HEK293 (cell line): Measurements from ENCODE around the gene CPT1C.

Source experiments
- CTCF ChIA-PET: fragments of 350-600 bp; formaldehyde crosslinking; extraction: SDS; loops from one replicate; lab custom pipeline; 2021; ENCODE audit warnings: antibody characterized with exemption; lab: Yijun Ruan, JAX
- POLR2A ChIA-PET: fragments of 300-600 bp; formaldehyde crosslinking; extraction: SDS; loops from one replicate; lab custom pipeline; 2020; ENCODE audit warnings: antibody characterized with exemption, inconsistent platforms; lab: Yijun Ruan, JAX
- H3K27ac ChIP-seq: fragments of 200-500 bp; sonication (Bioruptor generic); 2 replicates; pipeline ENCODE4 v1.5.1; 2014; ENCODE audit warnings: low read depth, low read length, control low read depth, inconsistent platforms; ENCODE audit errors: extremely low read depth
- H3K36me3 ChIP-seq, 2 experiments: fragments of 200-500 bp in 1 of 2; sonication (Bioruptor generic) in 1 of 2; 1 replicate in 1 of 2; 2 replicates in 1 of 2; pipeline ENCODE4 v1.5.1; 2014 to 2017; ENCODE audit warnings: inconsistent platforms in 2 of 2, low read length in 2 of 2; ENCODE audit not compliant: control insufficient read depth in 2 of 2, insufficient read depth in 1 of 2
- H3K4me1 ChIP-seq: fragments of 200-500 bp; sonication (Bioruptor generic); 2 replicates; pipeline ENCODE4 v1.5.1; 2014; ENCODE audit warnings: mild to moderate bottlenecking, low read length, inconsistent platforms; ENCODE audit not compliant: control insufficient read depth, insufficient read depth
- H3K4me3 ChIP-seq: 2 replicates; pipeline ENCODE4 v1.5.1; 2011; ENCODE audit warnings: low read depth, mild to moderate bottlenecking, control low read depth, low read length, moderate library complexity
- H3K9me3 ChIP-seq: fragments of 200-500 bp; sonication (Bioruptor generic); 2 replicates; pipeline ENCODE4 v1.5.1; 2014; ENCODE audit warnings: low read depth, low read length, inconsistent platforms; ENCODE audit not compliant: control insufficient read depth, insufficient read depth
- HOXA7 ChIP-seq: sonication (generic); formaldehyde crosslinking; IDR thresholded peaks from 2 replicates; pipeline ENCODE4 v1.8.1; 2022; ENCODE audit warnings: missing genetic modification reagents, borderline replicate concordance
- KLF1 ChIP-seq: fragments of 450-650 bp; formaldehyde crosslinking; IDR thresholded peaks from 2 replicates; pipeline ENCODE4 v1.5.1; 2016; ENCODE audit warnings: missing biosample characterization, missing genetic modification characterization
- YY1 ChIP-seq: fragments of 450-650 bp; formaldehyde crosslinking; IDR thresholded peaks from 2 replicates; pipeline ENCODE4 v1.5.1; 2018; ENCODE audit warnings: missing biosample characterization, missing genetic modification characterization
- ZIC2 ChIP-seq: fragments of 450-650 bp; formaldehyde crosslinking; IDR thresholded peaks from 2 replicates; pipeline ENCODE4 v1.5.1; 2016; ENCODE audit warnings: missing biosample characterization, missing genetic modification characterization
- ZNF114 ChIP-seq: fragments of 450-650 bp; formaldehyde crosslinking; IDR thresholded peaks from 2 replicates; pipeline ENCODE4 v1.5.0; 2017; ENCODE audit warnings: missing biosample characterization, missing genetic modification characterization
- ZNF211 ChIP-seq: fragments of 450-650 bp; formaldehyde crosslinking; IDR thresholded peaks from 2 replicates; pipeline ENCODE4 v1.5.1; 2016; ENCODE audit warnings: low read depth, missing biosample characterization, missing genetic modification characterization
- ZNF223 ChIP-seq: fragments of 450-650 bp; formaldehyde crosslinking; IDR thresholded peaks from 2 replicates; pipeline ENCODE4 v1.5.1; 2016; ENCODE audit warnings: missing biosample characterization, missing genetic modification characterization
- ZNF473 ChIP-seq: fragments of 450-650 bp; formaldehyde crosslinking; IDR thresholded peaks from 2 replicates; pipeline ENCODE4 v1.5.1; 2017; ENCODE audit warnings: missing biosample characterization, missing genetic modification characterization
- ZNF561 ChIP-seq: fragments of 450-650 bp; IDR thresholded peaks from 2 replicates; pipeline ENCODE4 v1.5.1; 2018; ENCODE audit warnings: missing biosample characterization, missing genetic modification characterization, borderline replicate concordance
- ZNF747 ChIP-seq: fragments of 450-650 bp; formaldehyde crosslinking; IDR thresholded peaks from 2 replicates; pipeline ENCODE4 v1.5.1; 2016; ENCODE audit warnings: missing biosample characterization, missing genetic modification characterization
- TF ChIP-seq, protein P1 (sequence below): fragments of 450-650 bp; formaldehyde crosslinking; IDR thresholded peaks from 2 replicates; pipeline ENCODE4 v1.5.1; 2016; ENCODE audit warnings: missing biosample characterization, missing genetic modification characterization
- TF ChIP-seq, protein P2 (sequence below): fragments of 450-650 bp; formaldehyde crosslinking; optimal IDR thresholded peaks from 2 replicates; pipeline ENCODE3; 2016; ENCODE audit warnings: missing biosample characterization, mild to moderate bottlenecking, missing genetic modification characterization
- TF ChIP-seq, protein P3 (sequence below): fragments of 450-650 bp; formaldehyde crosslinking; IDR thresholded peaks from 2 replicates; pipeline ENCODE4 v1.5.1; 2016; ENCODE audit warnings: missing biosample characterization, missing genetic modification characterization
- TF ChIP-seq, protein P4 (sequence below): fragments of 450-650 bp; formaldehyde crosslinking; conservative IDR thresholded peaks from 2 replicates; pipeline ENCODE4 v1.5.1; 2016; ENCODE audit warnings: low read depth, missing biosample characterization, missing genetic modification characterization
- TF ChIP-seq, protein P5 (sequence below): fragments of 450-650 bp; formaldehyde crosslinking; IDR thresholded peaks from 2 replicates; pipeline ENCODE4 v1.5.1; 2017; ENCODE audit warnings: missing biosample characterization, missing genetic modification characterization

Gene CPT1C

DNA sequence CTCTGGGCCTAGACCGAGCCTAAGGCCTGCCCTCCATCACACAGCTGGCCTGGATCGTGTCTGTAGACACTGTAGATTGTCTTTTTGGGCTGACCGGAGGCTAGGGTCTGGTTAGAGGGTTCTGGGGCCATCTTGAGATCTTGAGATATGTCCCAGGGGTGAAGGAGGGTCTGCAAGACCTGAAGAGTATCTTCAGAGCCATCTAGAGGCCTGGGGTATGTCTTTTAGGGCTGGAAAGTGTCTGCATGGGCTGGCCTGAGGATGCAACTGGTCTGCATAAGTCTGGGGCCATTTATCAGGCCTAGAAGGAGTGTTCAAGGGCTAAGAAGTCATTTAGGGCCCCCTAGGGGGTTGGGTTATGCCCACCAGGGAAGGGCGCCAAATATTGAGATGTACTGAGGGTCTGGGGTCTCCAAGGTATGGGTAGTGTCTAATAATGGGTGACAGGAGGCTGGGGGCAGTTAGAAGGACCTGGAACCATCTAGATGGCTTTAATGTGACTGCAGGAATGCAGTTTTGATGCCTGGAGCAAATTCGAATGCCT is 48.4 kb upstream of the CPT1C start (continued):
- TF ChIP-seq, protein P1, sequence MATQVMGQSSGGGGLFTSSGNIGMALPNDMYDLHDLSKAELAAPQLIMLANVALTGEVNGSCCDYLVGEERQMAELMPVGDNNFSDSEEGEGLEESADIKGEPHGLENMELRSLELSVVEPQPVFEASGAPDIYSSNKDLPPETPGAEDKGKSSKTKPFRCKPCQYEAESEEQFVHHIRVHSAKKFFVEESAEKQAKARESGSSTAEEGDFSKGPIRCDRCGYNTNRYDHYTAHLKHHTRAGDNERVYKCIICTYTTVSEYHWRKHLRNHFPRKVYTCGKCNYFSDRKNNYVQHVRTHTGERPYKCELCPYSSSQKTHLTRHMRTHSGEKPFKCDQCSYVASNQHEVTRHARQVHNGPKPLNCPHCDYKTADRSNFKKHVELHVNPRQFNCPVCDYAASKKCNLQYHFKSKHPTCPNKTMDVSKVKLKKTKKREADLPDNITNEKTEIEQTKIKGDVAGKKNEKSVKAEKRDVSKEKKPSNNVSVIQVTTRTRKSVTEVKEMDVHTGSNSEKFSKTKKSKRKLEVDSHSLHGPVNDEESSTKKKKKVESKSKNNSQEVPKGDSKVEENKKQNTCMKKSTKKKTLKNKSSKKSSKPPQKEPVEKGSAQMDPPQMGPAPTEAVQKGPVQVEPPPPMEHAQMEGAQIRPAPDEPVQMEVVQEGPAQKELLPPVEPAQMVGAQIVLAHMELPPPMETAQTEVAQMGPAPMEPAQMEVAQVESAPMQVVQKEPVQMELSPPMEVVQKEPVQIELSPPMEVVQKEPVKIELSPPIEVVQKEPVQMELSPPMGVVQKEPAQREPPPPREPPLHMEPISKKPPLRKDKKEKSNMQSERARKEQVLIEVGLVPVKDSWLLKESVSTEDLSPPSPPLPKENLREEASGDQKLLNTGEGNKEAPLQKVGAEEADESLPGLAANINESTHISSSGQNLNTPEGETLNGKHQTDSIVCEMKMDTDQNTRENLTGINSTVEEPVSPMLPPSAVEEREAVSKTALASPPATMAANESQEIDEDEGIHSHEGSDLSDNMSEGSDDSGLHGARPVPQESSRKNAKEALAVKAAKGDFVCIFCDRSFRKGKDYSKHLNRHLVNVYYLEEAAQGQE (tag by site-specific recombination): no peak

DNA sequence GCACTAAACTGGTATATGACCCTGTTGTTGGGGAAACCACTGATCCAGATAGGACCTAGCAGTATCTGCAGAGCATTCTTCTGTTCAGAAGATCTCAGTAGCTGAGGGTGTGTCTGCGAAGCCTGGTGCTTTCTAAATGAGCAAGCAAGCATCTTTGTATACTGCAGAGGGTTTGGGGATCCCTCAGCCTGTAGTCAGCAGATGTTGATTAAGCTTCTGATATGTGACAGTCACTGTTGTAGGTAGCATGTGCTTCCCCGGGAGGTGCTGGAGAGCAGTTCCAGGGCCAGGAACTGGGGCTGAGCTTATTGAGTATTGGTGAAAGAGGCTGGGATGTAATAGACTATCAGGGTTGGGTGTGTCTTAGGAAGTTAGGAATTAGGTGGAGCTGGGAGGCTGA is 47.5 kb upstream of the CPT1C start:
- CTCF ChIA-PET: interaction anchor here (0.6 to 6.5 kb wide), 6 partner anchors 11 to 1325 kb away, joined by 3 to 59 read pairs (median 4); partner anchors contain the start of gene PRR12
- Histone ChIP-seq H3K27ac (no peak overlapping the region), H3K4me1 (peaks cover 22% of the 10 kb centered on the region), H3K36me3 (peaks cover 19 to 46% of the 10 kb centered on the region in 2 experiments), H3K9me3 (no peaks in the 10 kb centered on the region), H3K4me3 (no peak overlapping the region)
- POLR2A ChIA-PET: interaction anchor here (1.0 to 2.7 kb wide), 4 partner anchors 14 to 33 kb away, joined by 3 to 9 read pairs (median 4); no protein-coding TSS in a partner anchor
- TF ChIP-seq ZNF747 (tag by site-specific recombination): no peak
- peak; percentile 7; the same call in 1 of the 2 replicates for TF ChIP-seq KLF1 (tag by site-specific recombination)

DNA sequence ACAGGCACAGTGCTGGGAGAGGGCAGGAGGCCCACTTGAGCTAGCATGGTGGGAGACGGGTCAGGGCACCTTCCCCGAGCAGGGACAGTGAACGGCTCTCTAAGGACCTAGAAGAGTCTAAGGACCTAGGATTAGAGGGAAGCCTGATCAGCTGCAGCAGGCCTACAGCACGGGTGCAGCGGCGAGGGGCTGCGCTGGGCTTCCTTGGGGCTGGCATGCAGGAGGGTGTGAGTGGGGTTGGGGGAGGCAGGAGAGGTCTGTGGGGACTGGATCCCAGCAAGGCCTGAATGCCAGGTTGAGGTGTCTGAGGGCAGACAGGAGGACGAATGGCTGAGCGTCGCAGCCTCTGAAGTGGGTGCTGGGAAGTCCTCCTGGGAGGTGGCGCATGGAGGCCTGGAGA is 45.3 kb upstream of the CPT1C start:
- POLR2A ChIA-PET: interaction anchor here (0.6 to 1.4 kb wide), 4 partner anchors 10 to 124 kb away, joined by 3 to 11 read pairs (median 5); partner anchors contain the start of genes BCL2L12, IRF3 and PRMT1
- H3K9me3 ChIP-seq: no peaks in the 10 kb centered on the region
- H3K4me3 ChIP-seq: no peak overlapping the region
- peaks cover 14% of the 10 kb centered on the region for H3K4me1 ChIP-seq
- peak overlapping the region; percentile 7; the same call in 1 of the 2 replicates for H3K27ac ChIP-seq
- TF ChIP-seq, protein P2, sequence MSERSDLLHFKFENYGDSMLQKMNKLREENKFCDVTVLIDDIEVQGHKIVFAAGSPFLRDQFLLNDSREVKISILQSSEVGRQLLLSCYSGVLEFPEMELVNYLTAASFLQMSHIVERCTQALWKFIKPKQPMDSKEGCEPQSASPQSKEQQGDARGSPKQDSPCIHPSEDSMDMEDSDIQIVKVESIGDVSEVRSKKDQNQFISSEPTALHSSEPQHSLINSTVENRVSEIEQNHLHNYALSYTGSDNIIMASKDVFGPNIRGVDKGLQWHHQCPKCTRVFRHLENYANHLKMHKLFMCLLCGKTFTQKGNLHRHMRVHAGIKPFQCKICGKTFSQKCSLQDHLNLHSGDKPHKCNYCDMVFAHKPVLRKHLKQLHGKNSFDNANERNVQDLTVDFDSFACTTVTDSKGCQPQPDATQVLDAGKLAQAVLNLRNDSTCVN (tag by site-specific recombination): no peak
- no peak for TF ChIP-seq ZNF211 (tag by site-specific recombination)
- no peak for TF ChIP-seq HOXA7 (CRISPR knock-in tag)
- no peak for TF ChIP-seq ZNF223 (tag by site-specific recombination)
- TF ChIP-seq ZNF114 (tag by site-specific recombination): no peak
- TF ChIP-seq YY1 (tag by site-specific recombination): no peak
- CTCF ChIA-PET: interaction anchor here (6.5 kb wide), 1 partner anchor 27 kb away, joined by 59 read pairs; no protein-coding TSS in a partner anchor
- H3K36me3 ChIP-seq: peaks cover 37 to 64% of the 10 kb centered on the region in 2 experiments

DNA sequence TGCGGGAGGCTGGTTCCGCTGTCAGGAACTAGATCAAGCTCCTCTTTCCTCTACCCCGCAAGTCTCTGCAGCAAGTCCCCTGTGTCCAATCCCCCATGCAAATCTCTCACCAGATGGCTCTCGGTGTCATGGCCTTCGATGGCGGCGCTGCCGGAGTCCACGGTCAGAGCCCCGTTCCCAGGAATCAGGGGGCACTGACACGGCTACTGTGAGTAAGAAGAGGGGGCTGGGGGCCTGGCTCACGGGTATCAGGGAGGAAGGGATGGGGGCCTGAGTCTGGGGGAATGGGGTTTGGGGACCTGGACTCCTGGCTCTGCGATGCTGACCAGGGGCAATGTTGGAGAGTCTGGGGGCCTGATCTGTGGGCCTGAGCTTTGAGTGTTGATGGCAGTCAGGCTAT is 44.9 kb upstream of the CPT1C start:
- H3K9me3 ChIP-seq: no peaks in the 10 kb centered on the region
- POLR2A ChIA-PET: interaction anchor here (0.6 to 1.4 kb wide), 4 partner anchors 10 to 125 kb away, joined by 3 to 11 read pairs (median 5); partner anchors contain the start of genes BCL2L12, IRF3 and PRMT1
- peaks cover 10% of the 10 kb centered on the region for H3K4me1 ChIP-seq
- H3K27ac ChIP-seq: no peak overlapping the region
- H3K36me3 ChIP-seq: peaks cover 37 to 66% of the 10 kb centered on the region in 2 experiments
- no peak overlapping the region for H3K4me3 ChIP-seq
- CTCF ChIA-PET: no interaction called here
- TF ChIP-seq ZNF473 (tag by site-specific recombination): no peak
- TF ChIP-seq, protein P3, sequence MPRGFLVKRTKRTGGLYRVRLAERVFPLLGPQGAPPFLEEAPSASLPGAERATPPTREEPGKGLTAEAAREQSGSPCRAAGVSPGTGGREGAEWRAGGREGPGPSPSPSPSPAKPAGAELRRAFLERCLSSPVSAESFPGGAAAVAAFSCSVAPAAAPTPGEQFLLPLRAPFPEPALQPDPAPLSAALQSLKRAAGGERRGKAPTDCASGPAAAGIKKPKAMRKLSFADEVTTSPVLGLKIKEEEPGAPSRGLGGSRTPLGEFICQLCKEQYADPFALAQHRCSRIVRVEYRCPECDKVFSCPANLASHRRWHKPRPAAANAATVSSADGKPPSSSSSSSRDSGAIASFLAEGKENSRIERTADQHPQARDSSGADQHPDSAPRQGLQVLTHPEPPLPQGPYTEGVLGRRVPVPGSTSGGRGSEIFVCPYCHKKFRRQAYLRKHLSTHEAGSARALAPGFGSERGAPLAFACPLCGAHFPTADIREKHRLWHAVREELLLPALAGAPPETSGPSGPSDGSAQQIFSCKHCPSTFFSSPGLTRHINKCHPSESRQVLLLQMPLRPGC (tag by site-specific recombination): no peak
- TF ChIP-seq, protein P4, sequence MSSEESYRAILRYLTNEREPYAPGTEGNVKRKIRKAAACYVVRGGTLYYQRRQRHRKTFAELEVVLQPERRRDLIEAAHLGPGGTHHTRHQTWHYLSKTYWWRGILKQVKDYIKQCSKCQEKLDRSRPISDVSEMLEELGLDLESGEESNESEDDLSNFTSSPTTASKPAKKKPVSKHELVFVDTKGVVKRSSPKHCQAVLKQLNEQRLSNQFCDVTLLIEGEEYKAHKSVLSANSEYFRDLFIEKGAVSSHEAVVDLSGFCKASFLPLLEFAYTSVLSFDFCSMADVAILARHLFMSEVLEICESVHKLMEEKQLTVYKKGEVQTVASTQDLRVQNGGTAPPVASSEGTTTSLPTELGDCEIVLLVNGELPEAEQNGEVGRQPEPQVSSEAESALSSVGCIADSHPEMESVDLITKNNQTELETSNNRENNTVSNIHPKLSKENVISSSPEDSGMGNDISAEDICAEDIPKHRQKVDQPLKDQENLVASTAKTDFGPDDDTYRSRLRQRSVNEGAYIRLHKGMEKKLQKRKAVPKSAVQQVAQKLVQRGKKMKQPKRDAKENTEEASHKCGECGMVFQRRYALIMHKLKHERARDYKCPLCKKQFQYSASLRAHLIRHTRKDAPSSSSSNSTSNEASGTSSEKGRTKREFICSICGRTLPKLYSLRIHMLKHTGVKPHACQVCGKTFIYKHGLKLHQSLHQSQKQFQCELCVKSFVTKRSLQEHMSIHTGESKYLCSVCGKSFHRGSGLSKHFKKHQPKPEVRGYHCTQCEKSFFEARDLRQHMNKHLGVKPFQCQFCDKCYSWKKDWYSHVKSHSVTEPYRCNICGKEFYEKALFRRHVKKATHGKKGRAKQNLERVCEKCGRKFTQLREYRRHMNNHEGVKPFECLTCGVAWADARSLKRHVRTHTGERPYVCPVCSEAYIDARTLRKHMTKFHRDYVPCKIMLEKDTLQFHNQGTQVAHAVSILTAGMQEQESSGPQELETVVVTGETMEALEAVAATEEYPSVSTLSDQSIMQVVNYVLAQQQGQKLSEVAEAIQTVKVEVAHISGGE (tag by site-specific recombination): no peak
- no peak for TF ChIP-seq ZIC2 (tag by site-specific recombination)
- TF ChIP-seq, protein P5, sequence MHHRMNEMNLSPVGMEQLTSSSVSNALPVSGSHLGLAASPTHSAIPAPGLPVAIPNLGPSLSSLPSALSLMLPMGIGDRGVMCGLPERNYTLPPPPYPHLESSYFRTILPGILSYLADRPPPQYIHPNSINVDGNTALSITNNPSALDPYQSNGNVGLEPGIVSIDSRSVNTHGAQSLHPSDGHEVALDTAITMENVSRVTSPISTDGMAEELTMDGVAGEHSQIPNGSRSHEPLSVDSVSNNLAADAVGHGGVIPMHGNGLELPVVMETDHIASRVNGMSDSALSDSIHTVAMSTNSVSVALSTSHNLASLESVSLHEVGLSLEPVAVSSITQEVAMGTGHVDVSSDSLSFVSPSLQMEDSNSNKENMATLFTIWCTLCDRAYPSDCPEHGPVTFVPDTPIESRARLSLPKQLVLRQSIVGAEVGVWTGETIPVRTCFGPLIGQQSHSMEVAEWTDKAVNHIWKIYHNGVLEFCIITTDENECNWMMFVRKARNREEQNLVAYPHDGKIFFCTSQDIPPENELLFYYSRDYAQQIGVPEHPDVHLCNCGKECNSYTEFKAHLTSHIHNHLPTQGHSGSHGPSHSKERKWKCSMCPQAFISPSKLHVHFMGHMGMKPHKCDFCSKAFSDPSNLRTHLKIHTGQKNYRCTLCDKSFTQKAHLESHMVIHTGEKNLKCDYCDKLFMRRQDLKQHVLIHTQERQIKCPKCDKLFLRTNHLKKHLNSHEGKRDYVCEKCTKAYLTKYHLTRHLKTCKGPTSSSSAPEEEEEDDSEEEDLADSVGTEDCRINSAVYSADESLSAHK (tag by site-specific recombination): no peak
- TF ChIP-seq ZNF561 (tag by site-specific recombination): no peak
